H1 (cell line): ENCODE data around the gene DNAL1. TPM values are rescaled to one million over a fixed set of nuclear protein-coding genes. Genes with fewer than 3 reads are reported as not detected.

Experiments used
- CTCF ChIA-PET: fragments of 300-600 bp; sonication (Branson Sonifier 250); formaldehyde crosslinking; loops from one replicate; lab custom pipeline; 2021; ENCODE audit not compliant: partially characterized antibody; lab: Charles Lee
- POLR2A ChIA-PET: fragments of 300-600 bp; sonication (Branson Sonifier 250); formaldehyde crosslinking; loops from one replicate; lab custom pipeline; 2021; ENCODE audit warnings: inconsistent platforms; ENCODE audit not compliant: partially characterized antibody; lab: Charles Lee
- DNase-seq, 2 experiments: peaks; one replicate each; pipeline versions ENCODE4 v3.0.0 to v3.0.0-alpha.2; 2010 to 2022; ENCODE audit warnings: low spot score in 2 of 2, low read depth in 1 of 2, mixed read lengths in 1 of 2
- FAIRE-seq: peaks from 2 replicates; lab custom pipeline; 2011; peaks lifted over from hg19 to GRCh38; lab: Jason Lieb, UNC
- H2AFZ ChIP-seq: 2 replicates; pipeline ENCODE4 v1.8.1; 2012; ENCODE audit warnings: low read length, inconsistent platforms
- H2AK5ac ChIP-seq: 2 replicates; pipeline ENCODE4 v1.6.1; 2013; ENCODE audit warnings: low read depth, low read length
- H2BK120ac ChIP-seq: replicated peaks from 2 replicates; pipeline ENCODE3; 2013; ENCODE audit warnings: low read depth, low read length, inconsistent platforms
- H2BK12ac ChIP-seq: 2 replicates; pipeline ENCODE4 v1.6.1; 2013; ENCODE audit warnings: low read depth, low read length
- H2BK15ac ChIP-seq: 2 replicates; pipeline ENCODE4 v1.6.1; 2013; ENCODE audit warnings: low read length
- H2BK20ac ChIP-seq: 2 replicates; pipeline ENCODE4 v1.6.1; 2013; ENCODE audit warnings: low read length
- H2BK5ac ChIP-seq: 2 replicates; pipeline ENCODE4 v1.6.1; 2013; ENCODE audit warnings: low read depth, low read length
- H3K14ac ChIP-seq: 2 replicates; pipeline ENCODE4 v1.6.1; 2013; ENCODE audit warnings: inconsistent platforms; ENCODE audit not compliant: insufficient read length
- H3K18ac ChIP-seq: 2 replicates; pipeline ENCODE4 v1.6.1; 2013; ENCODE audit warnings: low read length; ENCODE audit errors: extremely low read depth
- H3K23ac ChIP-seq: 2 replicates; pipeline ENCODE4 v1.6.1; 2013; ENCODE audit warnings: inconsistent platforms; ENCODE audit not compliant: insufficient read length
- H3K23me2 ChIP-seq: 2 replicates; pipeline ENCODE4 v1.6.1; 2013; ENCODE audit warnings: low read depth, low read length
- H3K27ac ChIP-seq: 2 replicates; pipeline ENCODE4 v1.6.1; 2011; ENCODE audit warnings: low read depth, low read length, inconsistent platforms
- H3K27me3 ChIP-seq, 4 experiments: replicated peaks in 1 of 4; 1 replicate in 1 of 4; 2 replicates in 3 of 4; pipeline versions ENCODE4 v1.6.1 to v1.8.1; 2011 to 2013; ENCODE audit warnings: low read length in 3 of 4, mild to moderate bottlenecking in 3 of 4, inconsistent platforms in 2 of 4, mixed read lengths in 2 of 4, moderate library complexity in 1 of 4; ENCODE audit not compliant: control insufficient read depth in 3 of 4, insufficient read depth in 3 of 4; ENCODE audit errors: extremely low read depth in 1 of 4
- H3K36me3 ChIP-seq, 4 experiments: 2 replicates each; pipeline versions ENCODE4 v1.6.1 to v1.8.1; 2011 to 2013; ENCODE audit warnings: mild to moderate bottlenecking in 4 of 4, low read length in 3 of 4, moderate library complexity in 2 of 4, control low read depth in 1 of 4, inconsistent platforms in 1 of 4; ENCODE audit not compliant: insufficient read depth in 4 of 4, control insufficient read depth in 2 of 4
- H3K4ac ChIP-seq: replicated peaks from 2 replicates; pipeline ENCODE3; 2013; ENCODE audit warnings: low read length, low read depth, mixed read lengths, inconsistent platforms; ENCODE audit not compliant: insufficient read length
- H3K4me1 ChIP-seq, 4 experiments: replicated peaks in 1 of 4; 1 replicate in 1 of 4; 2 replicates in 3 of 4; pipeline versions ENCODE4 v1.6.1 to v1.8.1; 2011 to 2013; ENCODE audit warnings: low read length in 3 of 4, inconsistent platforms in 2 of 4, mixed read lengths in 1 of 4; ENCODE audit not compliant: insufficient read depth in 4 of 4, control insufficient read depth in 3 of 4
- H3K4me2 ChIP-seq, 2 experiments: 2 replicates each; pipeline versions ENCODE4 v1.6.1 to v1.8.1; 2011 to 2013; ENCODE audit warnings: low read depth in 2 of 2, low read length in 2 of 2, control low read depth in 1 of 2, inconsistent platforms in 1 of 2, mild to moderate bottlenecking in 1 of 2; ENCODE audit not compliant: insufficient read depth in 1 of 2
- H3K4me3 ChIP-seq, 4 experiments: fragments of 200-600, 300-600 bp in 1 of 4; sonication (generic), shearing (Covaris generic), sonication (Bioruptor Twin) in 1 of 4; 2 replicates each; pipeline versions ENCODE4 v1.5.1 to v1.8.1; 2011 to 2016; ENCODE audit warnings: low read length in 4 of 4, low read depth in 3 of 4, control low read depth in 2 of 4, inconsistent platforms in 2 of 4, mild to moderate bottlenecking in 2 of 4, mixed read lengths in 1 of 4, moderate library complexity in 1 of 4; ENCODE audit not compliant: insufficient read depth in 2 of 4; ENCODE audit errors: extremely low read depth in 1 of 4
- H3K56ac ChIP-seq: replicated peaks from 2 replicates; pipeline ENCODE3; 2013; ENCODE audit warnings: low read depth, mild to moderate bottlenecking, mixed read lengths, low read length, inconsistent platforms; ENCODE audit not compliant: insufficient read length
- H3K79me1 ChIP-seq: 2 replicates; pipeline ENCODE4 v1.6.1; 2013; ENCODE audit warnings: low read depth, low read length, control low read depth
- H3K79me2 ChIP-seq, 2 experiments: 2 replicates each; pipeline versions ENCODE4 v1.6.1 to v1.8.1; 2012 to 2013; ENCODE audit warnings: low read length in 2 of 2, mild to moderate bottlenecking in 2 of 2, inconsistent platforms in 1 of 2; ENCODE audit not compliant: insufficient read depth in 2 of 2, control insufficient read depth in 1 of 2
- H3K9ac ChIP-seq, 4 experiments: replicated peaks in 1 of 4; 1 replicate in 1 of 4; 2 replicates in 3 of 4; pipeline versions ENCODE4 v1.6.1 to v1.8.1; 2011 to 2013; ENCODE audit warnings: low read depth in 3 of 4, low read length in 3 of 4, control low read depth in 2 of 4, mild to moderate bottlenecking in 2 of 4, moderate library complexity in 2 of 4, inconsistent platforms in 1 of 4; ENCODE audit errors: extremely low read depth in 1 of 4
- H3K9me3 ChIP-seq, 2 experiments: 2 replicates each; pipeline versions ENCODE4 v1.6.1 to v1.8.1; 2012 to 2013; ENCODE audit warnings: mild to moderate bottlenecking in 2 of 2, moderate library complexity in 2 of 2, control low read depth in 1 of 2, inconsistent platforms in 1 of 2, low read depth in 1 of 2, low read length in 1 of 2, mixed read lengths in 1 of 2; ENCODE audit not compliant: insufficient read depth in 2 of 2
- H4K20me1 ChIP-seq, 2 experiments: replicated peaks in 1 of 2; 2 replicates each; pipeline versions ENCODE3 to v1.8.1; 2011 to 2013; ENCODE audit warnings: inconsistent platforms in 2 of 2, low read length in 2 of 2, mild to moderate bottlenecking in 1 of 2; ENCODE audit not compliant: insufficient read depth in 2 of 2, control insufficient read depth in 1 of 2
- H4K5ac ChIP-seq: 2 replicates; pipeline ENCODE4 v1.6.1; 2013; ENCODE audit warnings: low read length, low read depth, mixed read lengths, inconsistent platforms; ENCODE audit not compliant: insufficient read length
- H4K8ac ChIP-seq: 2 replicates; pipeline ENCODE4 v1.8.0; 2013; ENCODE audit warnings: mild to moderate bottlenecking, moderate library complexity, low read length, inconsistent platforms; ENCODE audit not compliant: insufficient read depth; ENCODE audit errors: extremely low read depth
- H4K91ac ChIP-seq: replicated peaks from 2 replicates; pipeline ENCODE3; 2013; ENCODE audit warnings: low read length, mixed read lengths, inconsistent platforms; ENCODE audit not compliant: insufficient read length
- ATF2 ChIP-seq: IDR thresholded peaks from 2 replicates; pipeline ENCODE4 v1.6.1; 2012; ENCODE audit warnings: low read length, inconsistent platforms
- BCL11A ChIP-seq, 2 experiments: IDR thresholded peaks; one replicate each; pipeline ENCODE4 v1.6.1; 2011; ENCODE audit warnings: low read depth in 2 of 2, low read length in 2 of 2, mild to moderate bottlenecking in 2 of 2
- CBX8 ChIP-seq: fragments of 300-800, 300-1000 bp; sonication (generic); IDR thresholded peaks from 2 replicates; pipeline ENCODE4 v1.7.1; 2016; ENCODE audit warnings: low read depth, low read length, borderline replicate concordance
- GTF2F1 ChIP-seq: IDR thresholded peaks from 2 replicates; pipeline ENCODE4 v1.6.1; 2012; ENCODE audit warnings: low read depth, low read length, improper control_type of control experiment, borderline replicate concordance
- JUN ChIP-seq: IDR thresholded peaks from 2 replicates; pipeline ENCODE4 v1.6.1; 2011; ENCODE audit warnings: low read depth, mild to moderate bottlenecking, improper control_type of control experiment, low read length
- JUND ChIP-seq: IDR thresholded peaks from 2 replicates; pipeline ENCODE4 v1.6.1; 2011; ENCODE audit warnings: mild to moderate bottlenecking, improper control_type of control experiment, low read length
- KDM1A ChIP-seq: fragments of 200-600, 300-600 bp; sonication (generic); IDR thresholded peaks from 2 replicates; pipeline ENCODE4 v1.7.1; 2016; ENCODE audit warnings: mild to moderate bottlenecking, low read length, borderline replicate concordance
- NANOG ChIP-seq: IDR thresholded peaks from 2 replicates; pipeline ENCODE4 v1.6.1; 2011; ENCODE audit warnings: low read length, low read depth, mild to moderate bottlenecking, inconsistent platforms; ENCODE audit not compliant: insufficient read depth, poor library complexity, severe bottlenecking
- PHF8 ChIP-seq: fragments of 200-600 bp; sonication (generic); conservative IDR thresholded peaks from 2 replicates; pipeline ENCODE4 v1.7.1; 2012; ENCODE audit warnings: low read depth, mild to moderate bottlenecking, inconsistent platforms, low read length, moderate library complexity
- POU5F1 ChIP-seq: IDR thresholded peaks from 2 replicates; pipeline ENCODE4 v1.6.1; 2011; ENCODE audit warnings: low read depth, mild to moderate bottlenecking, low read length, moderate library complexity
- RBBP5 ChIP-seq: IDR thresholded peaks from 2 replicates; pipeline ENCODE4 v1.7.1; 2012; ENCODE audit warnings: low read depth, mild to moderate bottlenecking, inconsistent platforms, low read length, moderate library complexity, borderline replicate concordance
- RFX5 ChIP-seq: IDR thresholded peaks from 2 replicates; pipeline ENCODE4 v1.6.1; 2011; ENCODE audit warnings: low read depth, low read length, improper control_type of control experiment, borderline replicate concordance
- WGBS, 2 experiments: shearing (Covaris generic) in 1 of 2; methylation state at CpG; one replicate each; pipeline versions ENCODE4 v1.1.6 to v1.1.7; 2013 to 2015; ENCODE audit warnings: low lambda C conversion rate in 2 of 2, mixed read lengths in 2 of 2, inconsistent platforms in 1 of 2, low coverage in 1 of 2, missing lambda C conversion rate in 1 of 2; ENCODE audit not compliant: insufficient replicate concordance in 2 of 2, insufficient coverage in 1 of 2, insufficient read length in 1 of 2; ENCODE audit errors: extremely low coverage in 1 of 2, missing lambda C conversion rate in 1 of 2; 5-methylcytosine and 5-hydroxymethylcytosine counted together
- polyA plus RNA-seq, 7 experiments: library from polyadenylated mRNA; depleted of rRNA in 3 of 7; stranded (reverse) in 5 of 7; unstranded in 2 of 7; fragments of >200 nt in 5 of 7; fragments of 200-250 nt in 2 of 7; gene quantifications; 1 replicate in 5 of 7; 2 replicates in 1 of 7; 4 replicates in 1 of 7; pipeline versions ENCODE4 v1.2.1 to v1.2.3, GENCODE V29; 2011 to 2013; ENCODE audit warnings: missing spikeins in 2 of 7, mixed read lengths in 2 of 7
- total RNA-seq: library from RNA; stranded (reverse); fragmentation: NEBNext Ultra II Directional; extraction: Animal tissue kit (Norgen Biotek cat#: 25700); gene quantifications from 2 replicates; pipeline ENCODE4 v1.2.1, GENCODE V29; 2021

The DNAL1 gene
- total and polyA plus RNA-seq, 2 of the 8 experiments (the other 6 are each of a cell fraction or from before 2014, with no cell fraction given): 2.8 to 16.8 TPM

GRCh38 chr14:73645248-73645610, 443 bp downstream of the DNAL1 start:
- FAIRE-seq: no peak
- no peak overlapping the region for H4K91ac ChIP-seq
- no peak for TF ChIP-seq NANOG
- no peak for TF ChIP-seq ATF2
- TF ChIP-seq GTF2F1: no peak
- TF ChIP-seq RFX5: no peak
- TF ChIP-seq BCL11A (IDR thresholded peaks at IDR 0.05; ENCODE audit: low read depth in 2 of 2, low read length in 2 of 2): no peak
- TF ChIP-seq JUND: no peak
- no peak for TF ChIP-seq RBBP5
- TF ChIP-seq CBX8: no peak
- TF ChIP-seq JUN: no peak
- TF ChIP-seq KDM1A: no peak
- no peak for TF ChIP-seq POU5F1
- no peak for TF ChIP-seq PHF8
- H3K79me1 ChIP-seq: 0 out of 2 replicates have a peak, but pooled peaks cover 2% of the 10 kb centered on the region
- H2AK5ac ChIP-seq: no peak overlapping the region
- H3K23me2 ChIP-seq: peaks cover 4% of the 10 kb centered on the region; the same call in 1 of the 2 replicates
- peak overlapping the region; percentile 45 to 64 (median 58); a peak in 5 of 7 replicates for H3K9ac ChIP-seq
- CTCF ChIA-PET: interaction anchor here (1.6 kb wide), 1 partner anchor 12 kb away, joined by 6 read pairs; no protein-coding TSS in a partner anchor
- peaks cover 0 to 3% of the 10 kb centered on the region in 2 experiments; a peak in 2 of 4 replicates for H3K79me2 ChIP-seq
- no peak overlapping the region for H4K5ac ChIP-seq
- H3K56ac ChIP-seq: no peak overlapping the region
- H3K23ac ChIP-seq: no peak overlapping the region
- no peak overlapping the region for H3K4ac ChIP-seq
- no peak overlapping the region for H2BK15ac ChIP-seq
- peak overlapping the region; percentile 87 to 96 (median 94) for H3K4me3 ChIP-seq
- H3K9me3 ChIP-seq: no peaks in the 10 kb centered on the region
- H2BK20ac ChIP-seq: no peak overlapping the region
- 16% methylated on average over 7 of the region's 7 CpGs; no CpG with 5 or more reads in 1 of the 2 experiments for WGBS, 2 experiments
- no peak overlapping the region for H3K18ac ChIP-seq
- no peak overlapping the region for H2BK120ac ChIP-seq
- H4K20me1 ChIP-seq: no peaks in the 10 kb centered on the region
- no peak overlapping the region for H3K14ac ChIP-seq
- H3K27ac ChIP-seq: no peak overlapping the region
- H3K36me3 ChIP-seq: no peaks in the 10 kb centered on the region
- H3K4me1 ChIP-seq: peaks cover 0 to 5% (median 2%) of the 10 kb centered on the region in 4 experiments; a peak in 2 of 7 replicates
- POLR2A ChIA-PET: interaction anchor here (0.8 to 1.2 kb wide), 2 partner anchors 12 to 72 kb away, joined by 3 to 4 read pairs; no protein-coding TSS in a partner anchor
- DNase-seq: no peak
- no peak overlapping the region for H4K8ac ChIP-seq
- H2BK5ac ChIP-seq: no peak overlapping the region
- H2BK12ac ChIP-seq: no peak overlapping the region
- H3K27me3 ChIP-seq: no peaks in the 10 kb centered on the region; a peak in 1 of 7 replicates
- peak overlapping the region; percentile 74 to 77 for H3K4me2 ChIP-seq
- no peak overlapping the region for H2AFZ ChIP-seq
